ENCODE results near the gene FHL2.

Gene FHL2

GRCh38 chr2:105371810-105372209, 27.0 kb downstream of the FHL2 start:
- Histone ChIP-seq H3K27me3 (ENCODE audit: control insufficient read depth in 1 of 2, insufficient read depth in 2 of 2, low read length in 2 of 2) (no peaks in the 10 kb centered on the region), H3K9me3 (ENCODE audit: control insufficient read depth in 1 of 2, low read length in 2 of 2) (no peaks in the 10 kb centered on the region), H3K4me1 (ENCODE audit: control insufficient read depth in 1 of 2, insufficient read depth in 2 of 2, low read length in 2 of 2) (peaks cover 3 to 14% of the 10 kb centered on the region in 2 donors), H3K36me3 (ENCODE audit: control insufficient read depth in 1 of 2, insufficient read depth in 2 of 2, low read length in 2 of 2) (peaks cover 25 to 42% of the 10 kb centered on the region in 2 donors), H3K27ac (ENCODE audit: low read depth, low read length) (no peak overlapping the region), H3K9ac (ENCODE audit: low read depth in 1 of 2, low read length in 2 of 2) (no peak overlapping the region), H3K4me3 (ENCODE audit: low read depth in 1 of 2, low read length in 2 of 2) (no peak overlapping the region)

GRCh38 chr2:105371156-105371555, 27.7 kb downstream of the FHL2 start:
- Histone ChIP-seq H3K27ac (ENCODE audit: low read depth, low read length) (no peak overlapping the region), H3K36me3 (ENCODE audit: control insufficient read depth in 1 of 2, insufficient read depth in 2 of 2, low read length in 2 of 2) (peaks cover 24 to 44% of the 10 kb centered on the region in 2 donors), H3K27me3 (ENCODE audit: control insufficient read depth in 1 of 2, insufficient read depth in 2 of 2, low read length in 2 of 2) (no peaks in the 10 kb centered on the region), H3K4me1 (ENCODE audit: control insufficient read depth in 1 of 2, insufficient read depth in 2 of 2, low read length in 2 of 2) (peaks cover 3 to 13% of the 10 kb centered on the region in 2 donors), H3K4me3 (ENCODE audit: low read depth in 1 of 2, low read length in 2 of 2) (no peak overlapping the region), H3K9ac (ENCODE audit: low read depth in 1 of 2, low read length in 2 of 2) (no peak overlapping the region), H3K9me3 (ENCODE audit: control insufficient read depth in 1 of 2, low read length in 2 of 2) (no peaks in the 10 kb centered on the region)

GRCh38 chr2:105369777-105370690, 28.8 kb downstream of the FHL2 start:
- Histone ChIP-seq H3K9me3 (ENCODE audit: control insufficient read depth in 1 of 2, low read length in 2 of 2) (no peaks in the 10 kb centered on the region), H3K27ac (ENCODE audit: low read depth, low read length) (no peak overlapping the region), H3K27me3 (ENCODE audit: control insufficient read depth in 1 of 2, insufficient read depth in 2 of 2, low read length in 2 of 2) (no peaks in the 10 kb centered on the region), H3K4me1 (ENCODE audit: control insufficient read depth in 1 of 2, insufficient read depth in 2 of 2, low read length in 2 of 2) (peaks cover 3 to 4% of the 10 kb centered on the region in 2 donors), H3K36me3 (ENCODE audit: control insufficient read depth in 1 of 2, insufficient read depth in 2 of 2, low read length in 2 of 2) (peaks cover 19 to 37% of the 10 kb centered on the region in 2 donors), H3K4me3 (ENCODE audit: low read depth in 1 of 2, low read length in 2 of 2) (no peak overlapping the region), H3K9ac (ENCODE audit: low read depth in 1 of 2, low read length in 2 of 2) (no peak overlapping the region)

- Histone ChIP-seq H3K4me3 (ENCODE audit: low read depth in 1 of 2, low read length in 2 of 2) (no peak overlapping the region), H3K36me3 (ENCODE audit: control insufficient read depth in 1 of 2, insufficient read depth in 2 of 2, low read length in 2 of 2) (peaks cover 19 to 47% of the 10 kb centered on the region in 2 donors), H3K27me3 (ENCODE audit: control insufficient read depth in 1 of 2, insufficient read depth in 2 of 2, low read length in 2 of 2) (no peaks in the 10 kb centered on the region), H3K9ac (ENCODE audit: low read depth in 1 of 2, low read length in 2 of 2) (no peak overlapping the region), H3K9me3 (ENCODE audit: control insufficient read depth in 1 of 2, low read length in 2 of 2) (no peaks in the 10 kb centered on the region), H3K4me1 (ENCODE audit: control insufficient read depth in 1 of 2, insufficient read depth in 2 of 2, low read length in 2 of 2) (peaks cover 3 to 4% of the 10 kb centered on the region in 2 donors), H3K27ac (ENCODE audit: low read depth, low read length) (no peak overlapping the region)
Measured at GRCh38 chr2:105368759-105369408, 30.0 kb downstream of the FHL2 start.

- Histone ChIP-seq H3K4me1 (ENCODE audit: control insufficient read depth in 1 of 2, insufficient read depth in 2 of 2, low read length in 2 of 2) (no peaks in the 10 kb centered on the region), H3K27me3 (ENCODE audit: control insufficient read depth in 1 of 2, insufficient read depth in 2 of 2, low read length in 2 of 2) (no peaks in the 10 kb centered on the region), H3K4me3 (ENCODE audit: low read depth in 1 of 2, low read length in 2 of 2) (no peak overlapping the region), H3K27ac (ENCODE audit: low read depth, low read length) (no peak overlapping the region), H3K9ac (ENCODE audit: low read depth in 1 of 2, low read length in 2 of 2) (no peak overlapping the region), H3K36me3 (ENCODE audit: control insufficient read depth in 1 of 2, insufficient read depth in 2 of 2, low read length in 2 of 2) (peaks cover 41 to 67% of the 10 kb centered on the region in 2 donors), H3K9me3 (ENCODE audit: control insufficient read depth in 1 of 2, low read length in 2 of 2) (no peaks in the 10 kb centered on the region)
Measured at GRCh38 chr2:105365206-105365605, 33.6 kb downstream of the FHL2 start.

- H3K27me3 ChIP-seq (ENCODE audit: control insufficient read depth in 1 of 2, insufficient read depth in 2 of 2, low read length in 2 of 2), result no peaks in the 10 kb centered on the region
- H3K9ac ChIP-seq (ENCODE audit: low read depth in 1 of 2, low read length in 2 of 2), result no peak overlapping the region
- peaks cover 44 to 72% of the 10 kb centered on the region in 2 donors for H3K36me3 ChIP-seq (ENCODE audit: control insufficient read depth in 1 of 2, insufficient read depth in 2 of 2, low read length in 2 of 2)
- no peaks in the 10 kb centered on the region for H3K9me3 ChIP-seq (ENCODE audit: control insufficient read depth in 1 of 2, low read length in 2 of 2)
- no peak overlapping the region for H3K27ac ChIP-seq (ENCODE audit: low read depth, low read length)
- H3K4me1 ChIP-seq (ENCODE audit: control insufficient read depth in 1 of 2, insufficient read depth in 2 of 2, low read length in 2 of 2), result no peaks in the 10 kb centered on the region
- H3K4me3 ChIP-seq (ENCODE audit: low read depth in 1 of 2, low read length in 2 of 2), result no peak overlapping the region
Measured at GRCh38 chr2:105364436-105365139, 34.3 kb downstream of the FHL2 start.

GRCh38 chr2:105362862-105363591, 35.8 kb downstream of the FHL2 start:
- no peak overlapping the region for H3K9ac ChIP-seq (ENCODE audit: low read depth in 1 of 2, low read length in 2 of 2)
- H3K9me3 ChIP-seq (ENCODE audit: control insufficient read depth in 1 of 2, low read length in 2 of 2), result no peaks in the 10 kb centered on the region
- H3K27me3 ChIP-seq (ENCODE audit: control insufficient read depth in 1 of 2, insufficient read depth in 2 of 2, low read length in 2 of 2), result no peaks in the 10 kb centered on the region
- no peaks in the 10 kb centered on the region for H3K4me1 ChIP-seq (ENCODE audit: control insufficient read depth in 1 of 2, insufficient read depth in 2 of 2, low read length in 2 of 2)
- H3K4me3 ChIP-seq (ENCODE audit: low read depth in 1 of 2, low read length in 2 of 2), result no peak overlapping the region
- peaks cover 50 to 83% of the 10 kb centered on the region in 2 donors for H3K36me3 ChIP-seq (ENCODE audit: control insufficient read depth in 1 of 2, insufficient read depth in 2 of 2, low read length in 2 of 2)
- H3K27ac ChIP-seq (ENCODE audit: low read depth, low read length), result no peak overlapping the region

- peaks cover 45 to 83% of the 10 kb centered on the region in 2 donors for H3K36me3 ChIP-seq (ENCODE audit: control insufficient read depth in 1 of 2, insufficient read depth in 2 of 2, low read length in 2 of 2)
Measured at GRCh38 chr2:105361102-105361889, 37.6 kb downstream of the FHL2 start.

GRCh38 chr2:105358593-105358992, 40.3 kb downstream of the FHL2 start:
- Histone ChIP-seq H3K36me3 (ENCODE audit: control insufficient read depth in 1 of 2, insufficient read depth in 2 of 2, low read length in 2 of 2) (peaks cover 43 to 78% of the 10 kb centered on the region in 2 donors), H3K27ac (ENCODE audit: low read depth, low read length) (no peak overlapping the region), H3K27me3 (ENCODE audit: control insufficient read depth in 1 of 2, insufficient read depth in 2 of 2, low read length in 2 of 2) (no peaks in the 10 kb centered on the region), H3K4me3 (ENCODE audit: low read depth in 1 of 2, low read length in 2 of 2) (no peak overlapping the region), H3K9ac (ENCODE audit: low read depth in 1 of 2, low read length in 2 of 2) (no peak overlapping the region), H3K9me3 (ENCODE audit: control insufficient read depth in 1 of 2, low read length in 2 of 2) (peaks cover 0 to 2% of the 10 kb centered on the region in 2 donors), H3K4me1 (ENCODE audit: control insufficient read depth in 1 of 2, insufficient read depth in 2 of 2, low read length in 2 of 2) (no peaks in the 10 kb centered on the region)

More at GRCh38 chr2:105361102-105361889, 37.6 kb downstream of the FHL2 start:
- Histone ChIP-seq H3K4me3 (ENCODE audit: low read depth in 1 of 2, low read length in 2 of 2) (no peak overlapping the region), H3K9me3 (ENCODE audit: control insufficient read depth in 1 of 2, low read length in 2 of 2) (peaks cover 0 to 2% of the 10 kb centered on the region in 2 donors), H3K27me3 (ENCODE audit: control insufficient read depth in 1 of 2, insufficient read depth in 2 of 2, low read length in 2 of 2) (no peaks in the 10 kb centered on the region), H3K27ac (ENCODE audit: low read depth, low read length) (no peak overlapping the region), H3K9ac (ENCODE audit: low read depth in 1 of 2, low read length in 2 of 2) (no peak overlapping the region), H3K4me1 (ENCODE audit: control insufficient read depth in 1 of 2, insufficient read depth in 2 of 2, low read length in 2 of 2) (no peaks in the 10 kb centered on the region)

Measured in duodenal mucosa (tissue), 2 donors.